Activated CD8-positive, alpha-beta memory T cell treated with anti-CD3 and anti-CD28 coated beads for 36 hours (primary cell): ENCODE results near the gene SUN2. TPM values are rescaled to one million over a fixed set of nuclear protein-coding genes. Genes with fewer than 3 reads are reported as not detected.
"Not testable (repeated sequence)": the region's sequence is repeated elsewhere in the genome, so short reads cannot be mapped to it uniquely, and the experiment has no call there.

Experiments used
- CTCF ChIA-PET: fragments of 350-600 bp; sonication (Branson Sonifier 250); formaldehyde crosslinking; loops from one replicate; lab custom pipeline; 2021; ENCODE audit warnings: antibody characterized with exemption; lab: Charles Lee
- POLR2A ChIA-PET: fragments of 350-600 bp; sonication (Branson Sonifier 250); formaldehyde crosslinking; loops from one replicate; lab custom pipeline; 2021; ENCODE audit warnings: antibody characterized with exemption; lab: Charles Lee
- total RNA-seq, 2 experiments: library from RNA; stranded (reverse); gene quantifications; one replicate each; pipeline ENCODE4 v1.2.3, GENCODE V29; 2021

The SUN2 gene, protein sequence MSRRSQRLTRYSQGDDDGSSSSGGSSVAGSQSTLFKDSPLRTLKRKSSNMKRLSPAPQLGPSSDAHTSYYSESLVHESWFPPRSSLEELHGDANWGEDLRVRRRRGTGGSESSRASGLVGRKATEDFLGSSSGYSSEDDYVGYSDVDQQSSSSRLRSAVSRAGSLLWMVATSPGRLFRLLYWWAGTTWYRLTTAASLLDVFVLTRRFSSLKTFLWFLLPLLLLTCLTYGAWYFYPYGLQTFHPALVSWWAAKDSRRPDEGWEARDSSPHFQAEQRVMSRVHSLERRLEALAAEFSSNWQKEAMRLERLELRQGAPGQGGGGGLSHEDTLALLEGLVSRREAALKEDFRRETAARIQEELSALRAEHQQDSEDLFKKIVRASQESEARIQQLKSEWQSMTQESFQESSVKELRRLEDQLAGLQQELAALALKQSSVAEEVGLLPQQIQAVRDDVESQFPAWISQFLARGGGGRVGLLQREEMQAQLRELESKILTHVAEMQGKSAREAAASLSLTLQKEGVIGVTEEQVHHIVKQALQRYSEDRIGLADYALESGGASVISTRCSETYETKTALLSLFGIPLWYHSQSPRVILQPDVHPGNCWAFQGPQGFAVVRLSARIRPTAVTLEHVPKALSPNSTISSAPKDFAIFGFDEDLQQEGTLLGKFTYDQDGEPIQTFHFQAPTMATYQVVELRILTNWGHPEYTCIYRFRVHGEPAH
- total RNA-seq, result 10 to 100 TPM; 96.4 to 96.9 TPM

DNA sequence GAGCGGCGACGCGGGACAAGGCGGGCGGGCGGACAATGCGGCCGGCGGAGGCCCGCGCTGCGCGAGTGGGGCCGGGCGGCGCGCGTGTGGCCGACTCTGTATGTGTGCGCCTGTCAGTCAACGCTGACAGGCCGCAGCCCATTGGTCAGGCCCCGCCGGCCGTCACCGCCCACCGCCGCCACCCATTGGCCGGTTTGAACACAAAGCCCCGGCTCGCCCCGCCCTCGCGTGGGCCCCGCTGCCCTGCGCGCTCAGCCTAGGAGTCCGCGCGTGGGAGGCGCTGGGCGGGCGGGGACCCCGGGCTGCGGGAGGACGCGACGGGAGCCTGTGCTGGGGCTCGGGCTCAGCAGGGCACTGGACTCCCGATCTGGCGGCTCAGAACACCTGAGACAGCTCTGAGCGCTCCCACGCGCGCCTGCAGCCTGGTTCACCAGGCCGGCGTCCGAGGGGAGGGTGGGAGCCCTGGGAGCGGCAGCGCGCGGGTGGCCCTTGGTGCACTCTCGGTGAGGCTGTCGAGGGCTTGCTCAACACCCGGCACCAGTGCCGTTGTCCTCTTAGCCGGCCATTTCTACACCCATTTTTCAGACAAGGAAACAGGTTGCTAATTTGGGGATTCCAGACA is at the start of gene SUN2:
Gene SUN2, minus strand, starts transcription at position 88 of the 622 bp plus-strand sequence. CDS start 3,370 bp downstream, outside the sequence.
- ChIA-PET CTCF (interaction anchor here (0.9 to 1.3 kb wide), 3 partner anchors 74 to 114 kb away, joined by 3 to 5 read pairs (median 3); partner anchors contain the start of gene TOMM22), POLR2A (interaction anchor here (0.5 to 1.2 kb wide), 3 partner anchors 50 to 289 kb away, joined by 3 to 5 read pairs (median 5); partner anchors contain the start of gene GTPBP1)

DNA sequence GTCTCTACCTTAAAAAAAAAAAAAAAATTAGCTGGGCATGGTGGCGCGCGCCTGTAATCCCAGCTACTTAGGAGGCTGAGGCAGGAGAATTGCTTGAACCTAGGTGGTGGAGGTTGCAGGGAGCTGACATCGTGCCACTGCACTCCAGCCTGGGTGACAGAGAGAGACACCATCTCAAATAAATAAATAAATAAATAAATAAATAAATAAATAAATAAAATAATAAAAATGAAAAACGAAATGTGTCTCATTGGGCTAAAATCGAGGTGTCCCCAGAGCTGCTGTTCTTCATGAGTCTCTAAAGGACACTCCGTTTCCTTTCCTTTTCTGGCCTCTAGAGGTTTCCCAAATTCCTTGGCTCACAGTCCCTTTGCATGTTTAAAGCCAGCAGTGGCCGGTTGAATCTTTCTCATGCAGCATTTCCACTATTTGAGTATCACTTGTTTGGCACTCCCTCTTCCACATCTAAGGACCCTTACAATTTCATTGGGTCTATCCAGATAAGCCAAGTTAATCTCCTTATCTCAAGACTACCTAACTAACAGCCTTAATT is 49.3 kb upstream of the SUN2 start:
- CTCF ChIA-PET, POLR2A ChIA-PET: not testable (repeated sequence)

DNA sequence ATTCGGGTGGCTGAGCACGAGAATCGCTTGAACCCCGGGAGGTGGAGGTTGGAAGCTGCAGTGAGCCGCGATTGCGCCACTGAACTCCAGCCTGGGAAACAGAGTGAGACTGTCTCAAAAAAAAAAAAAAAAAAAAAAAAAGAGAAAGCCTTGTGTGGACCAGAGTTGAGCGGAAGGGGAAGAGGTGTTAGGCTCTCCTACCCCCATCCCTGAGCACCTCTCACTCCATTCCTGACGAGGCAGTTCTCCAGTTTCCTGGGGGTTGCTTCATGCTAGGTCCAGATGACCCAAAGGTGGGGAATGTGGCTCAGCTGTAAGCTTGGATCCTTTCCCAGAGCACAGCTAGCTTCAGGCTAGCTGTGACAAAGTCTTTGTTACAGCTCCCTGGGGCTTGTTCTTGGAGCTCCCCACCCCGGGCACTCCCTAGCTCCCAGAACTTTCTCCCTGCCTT is 46.9 kb upstream of the SUN2 start:
- CTCF ChIA-PET, result no interaction called here
- POLR2A ChIA-PET, result no interaction called here

DNA sequence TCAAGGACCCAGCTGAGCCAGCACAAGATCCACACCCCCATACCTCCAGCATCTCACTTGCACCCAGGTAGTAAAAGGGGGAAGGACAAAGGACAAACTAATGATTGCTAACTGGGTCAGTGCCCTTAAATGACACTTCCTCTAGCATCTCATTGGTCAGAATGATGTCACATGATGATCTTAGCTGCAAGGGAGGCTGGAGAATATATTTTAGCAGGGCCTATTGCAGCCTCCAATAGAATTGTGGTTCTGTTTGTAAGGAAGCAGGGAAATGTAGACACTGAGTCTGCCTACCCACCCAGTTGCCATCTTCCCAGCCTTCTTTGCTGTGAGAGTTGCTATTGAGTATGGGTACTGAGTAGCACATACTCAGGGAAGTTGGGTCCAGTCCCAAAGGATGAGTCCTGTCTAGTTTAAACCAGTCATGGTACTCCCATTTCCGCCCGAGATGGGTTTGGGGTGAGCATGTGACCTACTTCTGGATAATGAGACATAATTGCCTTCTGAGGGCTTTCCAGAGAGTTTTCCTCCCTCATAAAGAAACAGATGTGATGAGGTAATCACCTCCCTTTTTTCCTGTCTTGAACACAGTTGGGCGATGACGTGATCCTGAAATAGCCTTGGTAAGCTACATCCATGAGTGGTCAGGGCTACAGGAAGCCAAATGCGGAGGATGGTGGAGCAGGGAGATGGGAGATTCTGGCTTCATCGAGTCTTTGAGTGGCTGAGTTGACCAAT is 43.6 kb upstream of the SUN2 start:
- CTCF ChIA-PET, result no interaction called here
- POLR2A ChIA-PET, result no interaction called here

DNA sequence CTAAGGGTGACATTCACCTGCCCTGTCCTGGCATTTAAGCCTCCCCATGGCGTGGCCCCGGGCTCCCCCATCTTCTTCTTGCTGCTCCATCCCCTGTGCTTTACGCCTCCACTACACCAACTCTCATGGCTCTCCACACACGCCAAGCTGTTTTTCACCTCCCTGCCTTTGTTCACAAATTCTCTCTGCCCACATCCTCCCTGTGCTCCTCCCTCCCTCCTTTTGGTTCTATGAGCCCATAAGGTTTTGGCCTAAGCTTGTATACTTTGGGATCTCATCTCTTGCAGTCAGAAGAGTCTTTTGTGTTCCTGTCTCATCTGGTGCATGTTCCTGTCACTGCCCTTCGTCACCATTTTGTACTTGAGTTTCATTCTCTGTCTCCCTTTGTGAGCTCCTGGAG is 42.7 kb upstream of the SUN2 start:
- ChIA-PET POLR2A (no interaction called here), CTCF (no interaction called here)

DNA sequence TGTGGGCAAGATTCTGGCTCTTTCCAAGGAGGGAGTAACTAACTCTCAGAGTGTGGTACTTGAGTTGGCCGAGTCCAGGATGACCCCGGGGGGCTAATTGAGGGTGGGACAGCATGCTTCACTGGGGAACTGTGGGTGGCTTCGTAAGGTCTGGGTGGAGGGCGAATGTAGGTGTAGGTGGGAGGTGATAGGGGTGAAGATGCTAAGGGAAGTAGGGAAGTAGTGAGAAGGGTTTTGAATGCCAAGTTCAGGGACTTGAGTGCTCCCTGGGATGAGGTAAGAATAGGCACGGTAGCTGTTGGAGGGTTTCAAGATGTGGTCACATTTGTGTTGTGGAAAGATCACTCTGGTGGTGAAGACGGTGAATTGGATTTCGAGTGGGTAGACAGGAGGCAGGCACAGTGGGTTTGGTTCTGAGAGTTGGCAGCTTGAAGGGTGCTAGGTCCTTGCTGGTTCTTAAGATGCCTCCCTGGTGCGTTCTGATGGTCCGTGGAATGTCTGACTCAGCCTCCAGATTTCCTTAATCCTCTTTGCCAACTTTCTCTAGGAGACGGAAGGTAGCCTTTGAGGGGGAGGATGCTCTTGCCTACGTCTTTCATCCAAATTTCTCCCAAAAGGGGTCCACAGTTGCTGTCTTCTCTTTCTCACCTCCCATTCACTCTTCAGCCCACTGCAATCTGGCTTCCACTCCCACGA is 40.6 kb upstream of the SUN2 start:
- POLR2A ChIA-PET, result no interaction called here
- CTCF ChIA-PET, result no interaction called here

DNA sequence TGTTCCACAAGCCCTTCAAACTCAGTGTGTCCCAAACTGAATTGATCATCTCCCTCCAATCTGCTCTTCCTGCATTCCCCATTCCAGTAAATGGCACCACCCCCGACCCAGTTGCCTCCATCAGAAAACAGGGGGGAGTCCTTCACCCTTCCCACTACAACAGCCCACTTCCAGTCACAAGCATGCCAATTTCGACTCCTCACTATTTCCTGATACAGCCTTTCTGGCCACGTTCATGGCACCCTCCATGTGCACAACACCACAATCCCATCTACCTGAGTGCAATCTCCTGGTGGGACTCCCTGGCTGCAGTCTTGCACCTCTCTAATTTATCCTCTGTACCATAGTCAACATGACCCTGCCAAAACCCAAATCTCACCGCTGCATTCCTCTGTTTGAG is 39.8 kb upstream of the SUN2 start:
- POLR2A ChIA-PET, result no interaction called here
- CTCF ChIA-PET, result no interaction called here

DNA sequence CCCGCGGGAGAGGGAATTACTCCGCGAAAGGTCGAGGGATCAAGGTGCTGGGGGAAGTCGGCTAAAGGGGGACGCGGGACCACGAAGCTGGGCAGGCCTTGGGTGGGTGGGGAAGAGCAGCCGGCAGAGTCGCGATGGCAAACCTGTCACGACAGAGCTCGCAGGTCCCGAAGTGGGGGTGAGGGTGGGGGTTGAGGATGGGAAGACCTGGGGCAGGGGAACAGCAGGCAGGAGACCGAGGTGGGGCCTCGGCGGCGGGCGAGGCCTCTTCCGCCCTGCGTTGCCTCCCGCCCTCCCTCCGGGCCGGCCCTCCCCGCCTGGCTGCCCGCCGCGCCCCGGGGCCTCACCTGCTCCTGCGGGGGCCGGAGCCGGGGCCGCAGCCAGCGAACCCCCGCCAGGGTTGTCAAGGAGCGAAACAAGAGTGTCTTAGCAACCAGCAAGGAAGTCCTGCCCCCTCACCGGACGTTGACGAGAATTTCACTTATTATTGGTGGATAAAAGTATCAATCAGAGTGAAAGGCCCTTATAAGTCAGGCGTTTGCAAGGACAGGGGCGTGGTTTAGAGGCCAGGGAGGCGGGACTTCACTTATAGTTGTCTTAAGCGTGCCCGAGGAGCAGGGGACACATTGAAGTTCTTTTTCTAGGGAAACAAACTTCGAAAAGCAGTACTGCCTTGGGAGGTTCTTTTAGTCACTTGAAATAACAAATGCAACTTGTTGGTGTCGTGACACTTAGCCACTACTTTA is 38.1 kb upstream of the SUN2 start, which contains the start of gene DNAL4:
Gene DNAL4, minus strand, starts transcription at position 423 of the 746 bp plus-strand sequence. CDS start 11,412 bp downstream, outside the sequence.
- ChIA-PET CTCF (interaction anchor here (1.5 to 2.1 kb wide), 2 partner anchors 25 to 189 kb away, joined by 3 to 8 read pairs; partner anchors contain the start of gene APOBEC3B), POLR2A (interaction anchor here (0.5 to 0.6 kb wide), 2 partner anchors 304 to 900 kb away, joined by 3 to 6 read pairs; no protein-coding TSS in a partner anchor)

DNA sequence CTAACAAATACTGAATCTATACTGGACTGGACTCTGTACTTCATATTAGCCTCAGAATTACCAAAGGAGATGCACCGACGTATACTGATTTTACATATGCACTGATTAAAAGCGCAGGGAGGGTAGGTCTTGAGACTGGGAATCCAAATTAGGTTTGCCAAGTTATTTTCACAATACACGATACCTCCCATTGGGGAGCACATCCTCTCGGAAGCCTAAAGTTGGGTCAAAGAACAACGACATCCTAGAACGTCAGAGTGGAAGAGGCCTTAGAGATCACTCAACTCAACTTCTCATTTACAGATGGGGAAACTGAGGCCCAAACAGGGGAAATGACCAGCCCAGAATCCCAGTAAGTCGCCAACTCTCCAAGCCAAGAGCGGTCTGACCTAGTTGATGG is 37.5 kb upstream of the SUN2 start:
- CTCF ChIA-PET, result interaction anchor here (1.5 to 2.1 kb wide), 2 partner anchors 25 to 189 kb away, joined by 3 to 8 read pairs; partner anchors contain the start of gene APOBEC3B
- POLR2A ChIA-PET, result interaction anchor here (0.6 kb wide), 1 partner anchor 304 kb away, joined by 3 read pairs; no protein-coding TSS in a partner anchor

DNA sequence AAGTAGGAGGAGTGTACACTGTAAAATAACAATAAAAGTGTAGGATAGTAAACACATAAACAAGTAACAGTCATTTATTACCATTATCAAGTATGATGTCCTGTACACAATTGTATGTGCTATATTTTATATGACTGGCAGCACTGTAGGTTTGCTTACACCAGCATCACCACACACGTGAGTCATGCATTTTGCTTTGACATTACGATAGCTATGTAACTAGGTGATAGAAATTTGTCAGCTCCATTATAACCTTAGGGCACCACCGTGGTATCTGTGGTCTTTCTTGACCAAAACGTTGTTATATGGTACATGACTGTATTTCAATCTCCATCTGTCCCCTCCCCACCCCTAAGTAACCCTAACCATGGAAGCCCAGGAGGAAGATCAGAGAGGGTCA is 37.0 kb upstream of the SUN2 start:
- CTCF ChIA-PET, result interaction anchor here (1.5 to 2.1 kb wide), 2 partner anchors 24 to 190 kb away, joined by 3 to 8 read pairs; partner anchors contain the start of gene APOBEC3B

DNA sequence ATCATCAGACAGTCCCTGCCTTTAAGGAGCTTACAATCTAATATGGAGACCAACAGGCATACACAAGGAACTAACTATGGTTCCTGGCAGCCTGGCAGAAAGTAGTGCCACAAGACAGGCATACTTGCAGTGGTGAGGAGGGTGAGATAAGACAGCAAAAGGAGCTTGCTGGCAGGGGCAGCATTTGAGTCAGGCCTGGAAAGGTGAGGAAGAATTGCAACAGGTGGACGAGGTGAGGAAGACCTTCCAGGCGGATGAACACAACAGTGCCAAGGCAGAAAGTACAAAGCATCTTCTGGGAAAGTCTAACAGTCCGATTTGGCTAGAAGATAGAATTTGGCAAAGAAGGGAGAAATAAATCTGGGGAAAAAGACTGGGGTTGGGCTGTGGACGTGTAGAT is 33.8 kb upstream of the SUN2 start:
- ChIA-PET POLR2A (no interaction called here), CTCF (no interaction called here)

More for the DNA sequence above, 37.0 kb upstream of the SUN2 start:
- POLR2A ChIA-PET, result no interaction called here

DNA sequence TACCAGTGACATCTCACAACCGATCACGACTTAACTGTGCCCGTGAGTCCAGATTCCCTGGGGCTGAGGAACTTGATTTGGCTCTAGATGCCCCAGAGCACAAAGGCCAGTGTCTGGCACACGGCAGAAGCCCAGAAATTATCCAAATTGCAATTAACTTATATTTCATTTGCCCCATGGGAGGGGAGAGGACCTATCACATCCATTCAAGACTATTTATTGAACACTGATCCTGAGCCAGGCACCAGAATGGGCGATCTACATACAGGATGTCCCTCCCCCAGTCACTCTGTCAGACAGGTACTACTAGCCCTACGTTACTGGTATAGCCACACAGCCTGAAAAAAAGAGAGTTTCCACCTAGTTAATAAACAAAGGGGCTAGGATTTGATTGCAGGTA is 33.0 kb upstream of the SUN2 start:
- ChIA-PET CTCF (no interaction called here), POLR2A (no interaction called here)

DNA sequence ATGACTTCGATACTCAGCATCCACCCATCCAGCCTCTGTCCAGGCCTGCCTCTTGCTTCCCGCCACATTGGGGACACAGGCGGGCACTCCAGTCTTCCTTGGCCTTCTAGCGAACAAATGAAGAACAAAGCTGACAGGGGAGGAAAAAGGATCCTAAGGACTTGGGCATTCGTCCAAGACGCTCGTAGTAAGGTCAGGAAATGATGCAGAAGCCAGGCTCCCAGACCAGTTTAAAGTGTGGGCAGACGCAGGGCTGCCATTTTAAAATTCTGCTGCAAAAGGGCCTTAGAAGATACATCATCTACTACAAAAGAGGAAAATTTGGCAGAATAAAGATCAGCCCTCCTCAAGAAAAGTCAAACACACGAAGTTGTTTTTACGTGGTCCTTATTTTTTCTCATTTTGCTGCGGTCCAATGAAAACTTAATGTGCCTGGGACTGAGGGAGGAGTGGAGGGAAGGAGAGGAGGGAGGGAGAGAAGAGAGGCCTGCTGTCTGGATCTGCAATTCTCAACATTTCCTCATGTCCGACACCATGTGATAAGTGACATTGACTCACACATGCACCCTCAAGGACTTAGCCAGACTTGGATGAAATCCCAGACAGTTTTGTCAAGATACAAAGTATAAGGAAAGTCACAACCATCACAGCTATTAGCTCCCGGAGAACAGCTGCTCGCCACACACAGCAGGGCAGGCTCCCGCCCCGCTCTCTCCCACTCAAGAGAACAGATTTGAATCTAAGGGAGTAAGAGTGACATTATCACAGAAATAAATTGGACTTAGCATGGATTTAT is 32.4 kb upstream of the SUN2 start:
- CTCF ChIA-PET, result no interaction called here
- POLR2A ChIA-PET, result no interaction called here

DNA sequence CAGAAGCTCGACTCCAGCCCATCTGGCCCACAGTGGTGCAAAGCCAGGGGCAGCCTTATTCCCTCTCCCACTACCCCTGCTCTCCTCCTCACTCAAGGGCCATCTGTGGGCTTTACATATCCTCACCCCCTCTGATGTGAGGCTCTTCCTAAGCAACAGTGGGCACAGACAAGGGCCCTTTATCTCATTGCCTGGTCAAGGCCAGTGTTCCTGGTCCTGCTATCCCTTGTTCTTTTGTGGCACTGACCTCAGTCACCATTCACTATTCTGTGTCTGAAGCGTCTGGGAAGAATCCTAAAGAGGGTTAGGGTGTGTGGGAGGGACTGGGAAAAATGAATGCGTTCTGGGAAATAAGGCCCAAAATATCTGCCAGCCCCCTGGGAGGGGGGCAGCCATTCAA is 30.8 kb upstream of the SUN2 start:
- POLR2A ChIA-PET, result no interaction called here
- CTCF ChIA-PET, result no interaction called here

DNA sequence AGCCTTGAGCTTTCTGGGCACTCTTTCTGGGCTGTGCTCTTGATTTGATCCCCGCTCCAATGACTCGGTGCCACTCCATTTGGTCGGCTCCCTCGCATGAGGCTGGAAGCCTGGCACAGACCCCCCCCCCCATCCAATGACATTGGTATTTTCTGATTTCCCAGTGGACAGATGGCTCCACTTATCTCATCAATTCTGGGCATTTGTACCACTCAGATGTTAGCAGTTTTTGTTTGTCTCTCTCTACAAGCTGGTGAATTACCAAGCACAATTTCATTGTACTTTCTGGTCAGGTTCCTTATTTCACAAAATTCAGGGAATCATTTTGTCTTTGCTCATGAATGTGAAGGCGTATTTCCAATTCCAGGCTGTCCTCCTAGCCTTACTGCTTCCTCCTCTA is 29.1 kb upstream of the SUN2 start:
- CTCF ChIA-PET, result no interaction called here
- POLR2A ChIA-PET, result interaction anchor here (0.7 kb wide), 1 partner anchor 21 kb away, joined by 4 read pairs; no protein-coding TSS in a partner anchor

DNA sequence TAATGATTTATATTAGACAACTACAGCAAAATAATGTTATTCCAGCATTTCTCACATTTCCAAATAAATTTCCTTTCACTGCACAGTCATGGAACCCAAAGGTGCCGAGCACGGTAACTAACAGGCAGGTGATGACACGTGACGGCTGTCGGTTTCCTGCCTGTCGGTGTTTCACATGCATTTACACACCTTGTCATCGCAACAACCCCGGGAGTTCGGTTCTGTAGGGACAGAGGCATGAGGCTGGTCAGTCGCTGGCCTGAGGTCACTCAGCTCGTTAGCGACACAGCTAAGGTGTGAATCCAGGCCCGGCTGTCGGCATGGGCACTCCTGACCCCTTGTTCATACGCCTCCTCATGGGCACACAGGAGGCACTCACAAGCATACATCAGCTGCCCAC is 28.2 kb upstream of the SUN2 start:
- CTCF ChIA-PET, result interaction anchor here (0.6 kb wide), 1 partner anchor 144 kb away, joined by 4 read pairs; no protein-coding TSS in a partner anchor
- POLR2A ChIA-PET, result interaction anchor here (0.7 kb wide), 1 partner anchor 20 kb away, joined by 4 read pairs; no protein-coding TSS in a partner anchor
